Measurements from ENCODE around the gene POLR3K.

GRCh38 chr16:62968-63391, 9.6 kb upstream of the POLR3K start:
- TF ChIP-seq CTCF (IDR thresholded peaks at IDR 0.05) (no peak), EZH2phosphoT487 (IDR thresholded peaks at IDR 0.05) (no peak), EZH2 (IDR thresholded peaks at IDR 0.05) (no peak)

Data from neural progenitor cell (in vitro differentiated cells).